Brain microvascular endothelial cell (primary cell): ENCODE results near the gene EMC8.

Source experiments
- DNase-seq: peaks from one replicate; pipeline ENCODE4 v3.0.0-alpha.2; 2020
- H3K27ac ChIP-seq: fragments of 250-450 bp; sonication (Bioruptor Pico); 2 replicates; pipeline ENCODE4 v1.5.1; 2020; ENCODE audit warnings: mild to moderate bottlenecking, moderate library complexity
- H3K27me3 ChIP-seq: fragments of 250-450 bp; sonication (Bioruptor Pico); replicated peaks from 2 replicates; pipeline ENCODE4 v1.5.1; 2020; ENCODE audit warnings: mild to moderate bottlenecking
- H3K36me3 ChIP-seq: fragments of 250-450 bp; sonication (Bioruptor Pico); replicated peaks from 2 replicates; pipeline ENCODE4 v1.5.1; 2020; ENCODE audit warnings: mild to moderate bottlenecking
- H3K4me3 ChIP-seq: 2 replicates; pipeline ENCODE4 v1.5.1; 2011; ENCODE audit warnings: low read depth, mild to moderate bottlenecking, control low read depth, low read length, moderate library complexity
- in situ Hi-C: cut with HindIII; loops from 2 replicates; pipeline ENCODE4 v1.10.0; 2017; ENCODE audit warnings: low sequenced_read_pairs, low pct_ligation_motif_present
- TF ChIP-seq, protein P1 (sequence below): IDR thresholded peaks from 2 replicates; pipeline ENCODE4 v1.5.1; 2011; ENCODE audit warnings: low read depth, mild to moderate bottlenecking, moderate library complexity, low read length, control low read depth, inconsistent platforms; ENCODE audit errors: missing control alignments

EMC8 gene

DNA sequence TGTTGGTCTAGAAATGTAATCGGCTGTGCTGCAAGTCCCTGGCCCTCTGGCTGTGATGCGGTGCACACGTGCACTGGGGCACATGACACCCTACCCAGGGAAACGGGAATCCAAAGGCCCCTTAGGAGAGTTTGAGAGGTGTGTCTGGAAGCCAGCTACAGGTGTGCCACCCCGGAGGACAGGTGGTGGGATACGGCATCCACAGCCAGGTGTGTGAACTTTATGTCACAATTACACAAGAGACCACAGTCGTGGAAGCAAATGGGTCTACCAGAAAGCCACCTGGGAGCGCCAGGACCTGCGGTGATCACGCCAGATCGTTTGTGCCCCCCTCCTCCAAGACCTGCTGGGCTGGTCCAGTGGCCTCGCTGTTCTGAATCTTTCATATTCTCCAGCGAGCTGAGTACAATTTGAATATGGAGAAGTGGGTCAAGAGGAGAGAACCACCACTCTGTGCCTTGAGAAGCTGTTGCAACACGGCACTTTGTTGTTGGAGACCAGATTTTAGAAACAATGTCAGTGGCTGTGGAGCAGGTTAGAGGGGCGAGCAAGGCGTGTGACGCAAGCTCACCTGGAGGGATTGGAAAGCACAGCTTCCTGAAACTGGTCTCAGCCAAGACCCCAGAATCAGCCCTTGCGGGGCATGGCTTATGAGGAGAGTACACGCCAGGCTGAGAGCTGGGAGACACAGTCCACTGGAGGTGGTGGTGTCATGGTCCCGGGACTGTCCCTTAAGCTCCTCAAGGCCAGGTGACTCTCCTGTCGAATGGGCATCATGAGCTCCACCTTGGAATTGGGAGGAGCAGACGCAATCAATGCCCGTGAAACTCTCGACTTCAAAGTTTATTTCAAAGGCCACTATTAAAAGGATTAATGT, 37.6 kb upstream of the EMC8 start:
- Histone ChIP-seq H3K4me3 (no peak overlapping the region), H3K36me3 (no peaks in the 10 kb centered on the region), H3K27me3 (peaks cover 5% of the 10 kb centered on the region), H3K27ac (no peak overlapping the region)
- DNase-seq: no peak
- TF ChIP-seq, protein P1, sequence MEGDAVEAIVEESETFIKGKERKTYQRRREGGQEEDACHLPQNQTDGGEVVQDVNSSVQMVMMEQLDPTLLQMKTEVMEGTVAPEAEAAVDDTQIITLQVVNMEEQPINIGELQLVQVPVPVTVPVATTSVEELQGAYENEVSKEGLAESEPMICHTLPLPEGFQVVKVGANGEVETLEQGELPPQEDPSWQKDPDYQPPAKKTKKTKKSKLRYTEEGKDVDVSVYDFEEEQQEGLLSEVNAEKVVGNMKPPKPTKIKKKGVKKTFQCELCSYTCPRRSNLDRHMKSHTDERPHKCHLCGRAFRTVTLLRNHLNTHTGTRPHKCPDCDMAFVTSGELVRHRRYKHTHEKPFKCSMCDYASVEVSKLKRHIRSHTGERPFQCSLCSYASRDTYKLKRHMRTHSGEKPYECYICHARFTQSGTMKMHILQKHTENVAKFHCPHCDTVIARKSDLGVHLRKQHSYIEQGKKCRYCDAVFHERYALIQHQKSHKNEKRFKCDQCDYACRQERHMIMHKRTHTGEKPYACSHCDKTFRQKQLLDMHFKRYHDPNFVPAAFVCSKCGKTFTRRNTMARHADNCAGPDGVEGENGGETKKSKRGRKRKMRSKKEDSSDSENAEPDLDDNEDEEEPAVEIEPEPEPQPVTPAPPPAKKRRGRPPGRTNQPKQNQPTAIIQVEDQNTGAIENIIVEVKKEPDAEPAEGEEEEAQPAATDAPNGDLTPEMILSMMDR: no peak
- in situ Hi-C loops: no loop called here

GRCh38 chr16:85835956-85836705, 36.8 kb upstream of the EMC8 start:
- H3K27me3 ChIP-seq: peaks cover 5% of the 10 kb centered on the region
- H3K36me3 ChIP-seq: no peaks in the 10 kb centered on the region
- in situ Hi-C loops: no loop called here
- no peak overlapping the region for H3K27ac ChIP-seq
- TF ChIP-seq, protein P1: no peak
- DNase-seq: no peak
- no peak overlapping the region for H3K4me3 ChIP-seq

GRCh38 chr16:85835227-85835751, 35.9 kb upstream of the EMC8 start:
- TF ChIP-seq, protein P1: no peak

GRCh38 chr16:85834741-85835140, 35.4 kb upstream of the EMC8 start:
- in situ Hi-C loops: no loop called here
- TF ChIP-seq, protein P1: no peak
- no peak for DNase-seq
- Histone ChIP-seq H3K36me3 (no peaks in the 10 kb centered on the region), H3K27ac (no peak overlapping the region), H3K27me3 (peaks cover 5% of the 10 kb centered on the region), H3K4me3 (no peak overlapping the region)

More at GRCh38 chr16:85835227-85835751, 35.9 kb upstream of the EMC8 start:
- in situ Hi-C loops: no loop called here
- DNase-seq: no peak
- no peaks in the 10 kb centered on the region for H3K36me3 ChIP-seq
- H3K27me3 ChIP-seq: peaks cover 5% of the 10 kb centered on the region
- H3K27ac ChIP-seq: no peak overlapping the region
- H3K4me3 ChIP-seq: no peak overlapping the region

DNA sequence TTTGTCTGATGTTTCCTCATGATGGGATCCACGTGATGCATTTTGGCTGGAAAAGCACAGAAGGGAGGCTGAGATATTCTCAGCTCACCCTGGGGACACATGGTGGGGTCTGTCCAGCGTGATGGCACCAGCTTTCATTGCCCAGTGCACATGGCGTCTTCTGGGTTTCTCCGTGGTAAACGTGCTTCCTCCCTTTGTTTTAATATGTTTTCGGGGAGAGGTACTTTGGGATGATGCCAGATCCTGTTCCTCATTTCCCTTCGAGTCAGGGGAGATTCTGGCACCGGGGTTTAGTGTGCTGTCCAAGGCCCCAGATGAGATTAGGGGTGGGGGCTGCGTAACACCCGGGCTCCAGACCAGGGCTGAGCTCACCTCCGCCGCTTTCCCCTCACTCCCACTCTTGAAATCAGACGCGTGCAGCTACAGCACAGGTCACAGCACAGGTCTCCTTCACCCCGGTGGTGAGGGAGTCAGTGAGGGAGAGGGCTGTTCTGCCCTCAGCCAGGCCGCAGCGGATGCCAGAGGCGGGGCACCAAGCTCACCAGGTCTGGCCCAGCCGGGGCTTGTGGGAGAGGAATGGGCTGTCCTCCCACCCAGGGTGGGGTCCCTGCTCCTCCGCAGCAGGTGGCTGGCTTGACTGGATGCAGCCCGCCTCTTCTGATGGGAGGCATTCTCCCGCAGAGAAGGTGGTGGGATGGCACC, 34.0 kb upstream of the EMC8 start:
- Histone ChIP-seq H3K4me3 (no peak overlapping the region), H3K27ac (no peak overlapping the region), H3K36me3 (no peaks in the 10 kb centered on the region), H3K27me3 (peaks cover 5% of the 10 kb centered on the region)
- no peak for DNase-seq
- in situ Hi-C loops: no loop called here
- TF ChIP-seq, protein P1: no peak
